Lower lobe of right lung (tissue), 2 donors: ENCODE results near the gene MB. TPM values are rescaled to one million over a fixed set of nuclear protein-coding genes. Genes with fewer than 3 reads are reported as not detected.

ENCODE experiments used
- ATAC-seq, 2 donors: fragments of 200-7000 bp; cut with Tn5 transposase; one replicate each; pipeline ENCODE4 v1.9.1; 2020 to 2022; ENCODE audit warnings: mild to moderate bottlenecking in 2 of 2, moderate library complexity in 2 of 2
- DNase-seq: peaks from one replicate; pipeline ENCODE4 v3.0.0-alpha.2; 2020
- H3K27ac ChIP-seq: fragments of 200-600 bp; one replicate; pipeline ENCODE4 v1.8.0; 2022
- H3K27me3 ChIP-seq: fragments of 200-600 bp; one replicate; pipeline ENCODE4 v1.8.0; 2022; ENCODE audit warnings: low read depth
- H3K36me3 ChIP-seq: fragments of 200-600 bp; one replicate; pipeline ENCODE4 v1.8.0; 2022; ENCODE audit warnings: mild to moderate bottlenecking
- H3K4me1 ChIP-seq: fragments of 200-600 bp; one replicate; pipeline ENCODE4 v1.8.0; 2022
- H3K4me3 ChIP-seq: fragments of 200-600 bp; one replicate; pipeline ENCODE4 v1.8.0; 2022; ENCODE audit warnings: mild to moderate bottlenecking
- H3K9me3 ChIP-seq: fragments of 200-600 bp; one replicate; pipeline ENCODE4 v1.8.0; 2022
- CTCF ChIP-seq: fragments of 200-600 bp; IDR thresholded peaks from one replicate; pipeline ENCODE4 v1.8.0; 2022; ENCODE audit warnings: antibody characterized with exemption, mild to moderate bottlenecking
- intact Hi-C: fragments of 100-400 bp; cut with DNase I; formaldehyde crosslinking; loops from one replicate; pipeline ENCODE4 v1.11.0; 2022
- total RNA-seq: library from RNA; stranded (reverse); fragmentation: NEBNext Ultra II Directional; extraction: Animal tissue kit (Norgen Biotek cat#: 25700); gene quantifications from one replicate; pipeline ENCODE4 v1.2.1, GENCODE V29; 2021
- donor health status: DM: no; HTN: yes; CAD: no; lungs with severe emphysema.

Gene MB
- total RNA-seq, 1 donor from 2014 or later, result 0.86 TPM

- intact Hi-C loops, result no loop called here
- no peak overlapping the region for H3K4me3 ChIP-seq
- DNase-seq, result no peak
- no peaks in the 10 kb centered on the region for H3K27me3 ChIP-seq
- no peak overlapping the region for H3K27ac ChIP-seq
- H3K36me3 ChIP-seq, result no peaks in the 10 kb centered on the region
- TF ChIP-seq CTCF, result no peak
- no peak for ATAC-seq
- H3K4me1 ChIP-seq, result peaks cover 20% of the 10 kb centered on the region
- no peaks in the 10 kb centered on the region for H3K9me3 ChIP-seq
Observed at GRCh38 chr22:35642305-35642741, 25.2 kb upstream of the MB start.

- H3K36me3 ChIP-seq, result no peaks in the 10 kb centered on the region
- intact Hi-C loops, result no loop called here
- no peaks in the 10 kb centered on the region for H3K9me3 ChIP-seq
- no peak for TF ChIP-seq CTCF
- peaks cover 14% of the 10 kb centered on the region for H3K4me1 ChIP-seq
- no peak overlapping the region for H3K4me3 ChIP-seq
- H3K27me3 ChIP-seq, result no peaks in the 10 kb centered on the region
- no peak for DNase-seq
- ATAC-seq, result no peak
- H3K27ac ChIP-seq, result no peak overlapping the region
Observed at GRCh38 chr22:35641494-35642120, 24.5 kb upstream of the MB start.

GRCh38 chr22:35638410-35638809 is 21.3 kb upstream of the MB start:
- no peaks in the 10 kb centered on the region for H3K36me3 ChIP-seq
- H3K27me3 ChIP-seq, result no peaks in the 10 kb centered on the region
- TF ChIP-seq CTCF, result no peak
- no peaks in the 10 kb centered on the region for H3K9me3 ChIP-seq
- H3K4me1 ChIP-seq, result peaks cover 14% of the 10 kb centered on the region
- peak; percentile 58 for DNase-seq
- no peak overlapping the region for H3K4me3 ChIP-seq
- intact Hi-C loops, result no loop called here
- peak overlapping the region; percentile 80 for H3K27ac ChIP-seq
- ATAC-seq, result peak; percentile 72 to 80

- no peak for ATAC-seq
- intact Hi-C loops, result no loop called here
Observed at GRCh38 chr22:35638001-35638400, 20.9 kb upstream of the MB start.

GRCh38 chr22:35637254-35637653 is 20.1 kb upstream of the MB start:
- no peaks in the 10 kb centered on the region for H3K27me3 ChIP-seq
- no peaks in the 10 kb centered on the region for H3K9me3 ChIP-seq
- ATAC-seq, result no peak
- TF ChIP-seq CTCF, result no peak
- peaks cover 14% of the 10 kb centered on the region for H3K4me1 ChIP-seq
- H3K4me3 ChIP-seq, result no peak overlapping the region
- H3K27ac ChIP-seq, result peak overlapping the region; percentile 80
- DNase-seq, result no peak
- intact Hi-C loops, result no loop called here
- no peaks in the 10 kb centered on the region for H3K36me3 ChIP-seq

More at GRCh38 chr22:35638001-35638400, 20.9 kb upstream of the MB start:
- Histone ChIP-seq H3K4me1 (peaks cover 14% of the 10 kb centered on the region), H3K27me3 (no peaks in the 10 kb centered on the region), H3K36me3 (no peaks in the 10 kb centered on the region), H3K4me3 (no peak overlapping the region), H3K9me3 (no peaks in the 10 kb centered on the region), H3K27ac (peak overlapping the region; percentile 80)
- no peak for TF ChIP-seq CTCF
- DNase-seq, result no peak
